ENCODE data around the gene SRD5A3. TPM values are rescaled to one million over a fixed set of nuclear protein-coding genes. Genes with fewer than 3 reads are reported as not detected.

SRD5A3 gene
- total RNA-seq, 1 donor from 2014 or later: 12.0 TPM

- DNase-seq (ENCODE audit: low read depth): no peak
Observed at GRCh38 chr4:55376698-55377097, 30.7 kb downstream of the SRD5A3 start.

- peak; percentile 78 for DNase-seq (ENCODE audit: low read depth)
Observed at GRCh38 chr4:55378617-55379467, 32.8 kb downstream of the SRD5A3 start.

- DNase-seq (ENCODE audit: low read depth): no peak
Observed at GRCh38 chr4:55380576-55380975, 34.5 kb downstream of the SRD5A3 start.

- no peak for DNase-seq (ENCODE audit: low read depth)
Observed at GRCh38 chr4:55381502-55381901, 35.5 kb downstream of the SRD5A3 start.

GRCh38 chr4:55382488-55383003, 36.5 kb downstream of the SRD5A3 start:
- no peak for DNase-seq (ENCODE audit: low read depth)

- DNase-seq (ENCODE audit: low read depth): no peak
Observed at GRCh38 chr4:55385201-55385649, 39.2 kb downstream of the SRD5A3 start.

- no peak for DNase-seq (ENCODE audit: low read depth)
Observed at GRCh38 chr4:55386073-55386472, 40.0 kb downstream of the SRD5A3 start.

- DNase-seq (ENCODE audit: low read depth): no peak
Observed at GRCh38 chr4:55386840-55387239, 40.8 kb downstream of the SRD5A3 start.

GRCh38 chr4:55393461-55394320, 47.6 kb downstream of the SRD5A3 start:
- no peak for DNase-seq (ENCODE audit: low read depth)

GRCh38 chr4:55395218-55395528, 49.1 kb downstream of the SRD5A3 start:
- DNase-seq (ENCODE audit: low read depth): no peak

GRCh38 chr4:55395529-55396307, 49.7 kb downstream of the SRD5A3 start, which contains the start of gene TMEM165:
Gene TMEM165, plus strand, starts transcription at chr4:55395957. Its CDS starts 233 bp downstream, at chr4:55396190.
- peak; percentile 58 for DNase-seq (ENCODE audit: low read depth)

- no peak for DNase-seq (ENCODE audit: low read depth)
Observed at GRCh38 chr4:55396308-55397125, 50.5 kb downstream of the SRD5A3 start.

GRCh38 chr4:55397126-55397436, 51.0 kb downstream of the SRD5A3 start:
- no peak for DNase-seq (ENCODE audit: low read depth)

- DNase-seq (ENCODE audit: low read depth): peak; percentile 92
Observed at GRCh38 chr4:55397520-55398321, 51.7 kb downstream of the SRD5A3 start.

- peak; percentile 54 for DNase-seq (ENCODE audit: low read depth)
Observed at GRCh38 chr4:55398461-55398860, 52.4 kb downstream of the SRD5A3 start.

GRCh38 chr4:55398966-55399365, 52.9 kb downstream of the SRD5A3 start:
- DNase-seq (ENCODE audit: low read depth): peak; percentile 22

- no peak for DNase-seq (ENCODE audit: low read depth)
Observed at GRCh38 chr4:55399581-55399980, 53.5 kb downstream of the SRD5A3 start.

GRCh38 chr4:55405073-55405472, 59.0 kb downstream of the SRD5A3 start:
- no peak for DNase-seq (ENCODE audit: low read depth)

GRCh38 chr4:55406545-55406944, 60.5 kb downstream of the SRD5A3 start:
- no peak for DNase-seq (ENCODE audit: low read depth)

- DNase-seq (ENCODE audit: low read depth): peak; percentile 27
Observed at GRCh38 chr4:55407119-55407518, 61.1 kb downstream of the SRD5A3 start.

Data from renal cortical epithelial cell (primary cell).